ENCODE results near the gene CTNND2.

CTNND2 gene

DNA sequence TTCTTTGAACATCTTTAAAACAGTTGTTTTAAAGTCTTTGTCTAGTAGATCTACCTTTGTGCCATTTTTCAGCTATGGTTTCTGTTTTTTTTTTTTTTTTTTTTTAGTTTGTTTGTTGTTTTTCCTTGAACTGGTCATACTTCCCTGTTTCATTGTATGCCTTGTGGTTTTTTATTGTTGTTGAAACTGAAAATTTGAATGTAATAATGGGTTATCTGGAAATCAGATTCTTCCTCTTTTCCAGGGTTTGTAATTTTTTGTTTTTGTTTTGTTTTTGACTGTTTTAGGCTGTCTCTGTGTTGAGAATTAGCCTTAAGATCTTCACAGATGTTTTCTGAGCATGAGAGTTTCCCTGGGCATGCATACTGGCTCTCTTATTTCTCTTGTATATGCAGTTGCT lies 873.6 kb downstream of the CTNND2 start:
- Histone ChIP-seq H3K79me1 (replicated peaks; ENCODE audit: low read length, poor library complexity, severe bottlenecking) (no peaks in the 10 kb centered on the region), H3K4me1 (ENCODE audit: control insufficient read depth, insufficient read depth, low read depth, low read length) (no peaks in the 10 kb centered on the region), H2BK120ac (ENCODE audit: low read depth, low read length) (no peak overlapping the region)

DNA sequence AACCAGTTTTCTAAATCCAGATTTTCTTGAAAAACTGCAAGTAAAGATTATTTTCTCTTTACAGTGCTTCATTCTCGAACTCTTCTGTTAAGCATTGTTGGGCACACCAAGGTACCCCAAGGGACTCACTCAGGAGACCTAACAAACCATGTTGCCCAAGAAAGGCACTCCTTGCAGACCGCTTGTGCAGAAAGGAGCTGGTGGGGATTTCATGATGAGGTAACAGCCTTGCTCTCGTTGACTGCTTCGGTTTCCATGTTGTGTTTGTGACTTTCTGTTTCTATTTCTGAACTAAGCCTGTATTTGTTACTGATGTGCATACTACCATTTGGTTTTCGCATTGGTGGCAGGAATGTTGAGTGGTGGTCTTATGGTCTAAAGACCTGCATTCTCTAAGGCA lies 876.6 kb downstream of the CTNND2 start:
- Histone ChIP-seq H3K18ac (ENCODE audit: low read depth in 1 of 2, low read length in 2 of 2) (no peak overlapping the region), H2AFZ (ENCODE audit: low read depth, low read length) (no peak overlapping the region), H2BK120ac (ENCODE audit: low read depth, low read length) (no peak overlapping the region), H3K79me1 (replicated peaks; ENCODE audit: low read length, poor library complexity, severe bottlenecking) (no peaks in the 10 kb centered on the region), H3K27ac (ENCODE audit: low read length, poor library complexity, severe bottlenecking) (no peak overlapping the region), H2BK5ac (ENCODE audit: low read depth, low read length, poor library complexity, severe bottlenecking) (no peak overlapping the region), H3K9me3 (ENCODE audit: control insufficient read depth, low read length) (peaks cover 35% of the 10 kb centered on the region), H2AK5ac (ENCODE audit: low read length, severe bottlenecking) (no peak overlapping the region), H3K23ac (ENCODE audit: low read length in 2 of 2) (no peak overlapping the region), H4K8ac (ENCODE audit: low read length) (no peak overlapping the region), H3K4me2 (ENCODE audit: low read length, poor library complexity, severe bottlenecking) (no peak overlapping the region), H4K91ac (ENCODE audit: low read length) (no peak overlapping the region), H3K9ac (ENCODE audit: low read length) (no peak overlapping the region), H3K4me3 (ENCODE audit: insufficient read depth in 1 of 2, low read depth in 1 of 2, low read length in 2 of 2) (no peak overlapping the region), H2BK12ac (ENCODE audit: low read length in 2 of 2) (no peak overlapping the region), H3K4ac (ENCODE audit: low read depth in 1 of 2, low read length in 2 of 2) (no peak overlapping the region), H3K14ac (ENCODE audit: low read length in 2 of 2) (no peak overlapping the region), H3K36me3 (ENCODE audit: control insufficient read depth in 1 of 2, insufficient read depth in 2 of 2, low read depth in 1 of 2, low read length in 2 of 2) (no peaks in the 10 kb centered on the region), H2BK15ac (ENCODE audit: low read depth, poor library complexity, severe bottlenecking) (no peak overlapping the region), H3K27me3 (ENCODE audit: control insufficient read depth in 1 of 2, insufficient read depth in 1 of 2, low read length in 2 of 2) (no peaks in the 10 kb centered on the region), H3K4me1 (ENCODE audit: control insufficient read depth, insufficient read depth, low read depth, low read length) (no peaks in the 10 kb centered on the region)
- DNase-seq: no peak
- 73% methylated on average over 5 of the region's 5 CpGs for WGBS

More for the DNA sequence above, 873.6 kb downstream of the CTNND2 start:
- no peak for DNase-seq
- no peak overlapping the region for H2AK5ac ChIP-seq (ENCODE audit: low read length, severe bottlenecking)
- no peaks in the 10 kb centered on the region for H3K27me3 ChIP-seq (ENCODE audit: control insufficient read depth in 1 of 2, insufficient read depth in 1 of 2, low read length in 2 of 2)
- no peak overlapping the region for H3K23ac ChIP-seq (ENCODE audit: low read length in 2 of 2)
- H2BK12ac ChIP-seq (ENCODE audit: low read length in 2 of 2): no peak overlapping the region
- peaks cover 35% of the 10 kb centered on the region for H3K9me3 ChIP-seq (ENCODE audit: control insufficient read depth, low read length)
- H3K27ac ChIP-seq (ENCODE audit: low read length, poor library complexity, severe bottlenecking): no peak overlapping the region
- no peak overlapping the region for H3K14ac ChIP-seq (ENCODE audit: low read length in 2 of 2)
- H4K91ac ChIP-seq (ENCODE audit: low read length): no peak overlapping the region
- H3K18ac ChIP-seq (ENCODE audit: low read depth in 1 of 2, low read length in 2 of 2): no peak overlapping the region
- no peak overlapping the region for H4K8ac ChIP-seq (ENCODE audit: low read length)
- H2BK15ac ChIP-seq (ENCODE audit: low read depth, poor library complexity, severe bottlenecking): no peak overlapping the region
- H3K9ac ChIP-seq (ENCODE audit: low read length): no peak overlapping the region
- H3K36me3 ChIP-seq (ENCODE audit: control insufficient read depth in 1 of 2, insufficient read depth in 2 of 2, low read depth in 1 of 2, low read length in 2 of 2): no peaks in the 10 kb centered on the region
- H3K4ac ChIP-seq (ENCODE audit: low read depth in 1 of 2, low read length in 2 of 2): no peak overlapping the region
- no peak overlapping the region for H3K4me3 ChIP-seq (ENCODE audit: insufficient read depth in 1 of 2, low read depth in 1 of 2, low read length in 2 of 2)
- no peak overlapping the region for H3K4me2 ChIP-seq (ENCODE audit: low read length, poor library complexity, severe bottlenecking)
- no peak overlapping the region for H2BK5ac ChIP-seq (ENCODE audit: low read depth, low read length, poor library complexity, severe bottlenecking)
- no peak overlapping the region for H2AFZ ChIP-seq (ENCODE audit: low read depth, low read length)

DNA sequence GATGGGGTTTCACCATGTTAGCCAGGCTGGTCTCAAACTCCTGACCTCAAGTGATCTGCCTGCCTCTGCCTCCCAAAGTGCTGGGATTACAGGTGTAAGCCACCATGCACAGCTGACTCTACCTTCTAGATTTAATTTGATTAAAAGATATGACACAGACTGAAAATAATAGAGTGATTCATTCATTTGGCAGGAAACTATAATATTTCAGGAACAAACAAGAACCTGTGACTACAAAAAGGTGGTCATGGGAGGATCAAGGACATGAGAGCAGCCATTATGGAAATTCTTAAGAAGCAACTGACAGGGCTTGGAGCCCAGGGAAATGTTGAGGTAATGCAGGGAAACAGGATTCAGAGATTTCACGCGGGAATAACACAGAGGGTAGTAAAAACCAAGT lies 877.7 kb downstream of the CTNND2 start:
- DNase-seq: no peak
- no peaks in the 10 kb centered on the region for H3K36me3 ChIP-seq (ENCODE audit: control insufficient read depth in 1 of 2, insufficient read depth in 2 of 2, low read depth in 1 of 2, low read length in 2 of 2)
- peaks cover 30% of the 10 kb centered on the region for H3K9me3 ChIP-seq (ENCODE audit: control insufficient read depth, low read length)
- H4K91ac ChIP-seq (ENCODE audit: low read length): no peak overlapping the region
- no peak overlapping the region for H2BK120ac ChIP-seq (ENCODE audit: low read depth, low read length)
- H3K23ac ChIP-seq (ENCODE audit: low read length in 2 of 2): no peak overlapping the region
- H3K4me2 ChIP-seq (ENCODE audit: low read length, poor library complexity, severe bottlenecking): no peak overlapping the region
- no peak overlapping the region for H2BK15ac ChIP-seq (ENCODE audit: low read depth, poor library complexity, severe bottlenecking)
- H3K4me1 ChIP-seq (ENCODE audit: control insufficient read depth, insufficient read depth, low read depth, low read length): no peaks in the 10 kb centered on the region
- H3K27me3 ChIP-seq (ENCODE audit: control insufficient read depth in 1 of 2, insufficient read depth in 1 of 2, low read length in 2 of 2): no peaks in the 10 kb centered on the region
- H3K18ac ChIP-seq (ENCODE audit: low read depth in 1 of 2, low read length in 2 of 2): no peak overlapping the region
- no peak overlapping the region for H4K8ac ChIP-seq (ENCODE audit: low read length)
- no peak overlapping the region for H2BK5ac ChIP-seq (ENCODE audit: low read depth, low read length, poor library complexity, severe bottlenecking)
- no peak overlapping the region for H3K27ac ChIP-seq (ENCODE audit: low read length, poor library complexity, severe bottlenecking)
- H3K9ac ChIP-seq (ENCODE audit: low read length): no peak overlapping the region
- H2AFZ ChIP-seq (ENCODE audit: low read depth, low read length): no peak overlapping the region
- no peak overlapping the region for H3K14ac ChIP-seq (ENCODE audit: low read length in 2 of 2)
- no CpG with 5 or more reads among the region's 2 CpGs for WGBS
- H3K4me3 ChIP-seq (ENCODE audit: insufficient read depth in 1 of 2, low read depth in 1 of 2, low read length in 2 of 2): no peak overlapping the region
- no peak overlapping the region for H2BK12ac ChIP-seq (ENCODE audit: low read length in 2 of 2)
- H2AK5ac ChIP-seq (ENCODE audit: low read length, severe bottlenecking): no peak overlapping the region
- no peak overlapping the region for H3K4ac ChIP-seq (ENCODE audit: low read depth in 1 of 2, low read length in 2 of 2)
- H3K79me1 ChIP-seq (replicated peaks; ENCODE audit: low read length, poor library complexity, severe bottlenecking): no peaks in the 10 kb centered on the region

DNA sequence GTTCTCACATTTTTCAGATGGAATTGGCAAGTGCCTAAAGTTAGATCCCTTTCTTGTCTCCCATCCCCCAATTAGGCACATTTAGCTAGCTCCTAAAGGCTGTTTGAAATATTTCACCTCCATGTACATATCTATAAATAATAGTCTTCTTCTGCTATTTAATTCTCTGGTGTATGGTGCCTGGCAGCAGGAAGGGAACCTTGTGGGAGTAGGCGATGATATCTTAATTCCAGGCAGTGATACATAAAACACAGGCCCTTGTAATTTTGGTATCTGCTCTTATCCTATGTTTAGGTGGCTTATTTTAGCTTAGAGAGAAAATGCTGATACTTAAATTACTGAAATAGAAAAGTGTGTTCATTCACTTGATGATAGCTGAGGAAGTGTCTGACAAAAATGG lies 880.3 kb downstream of the CTNND2 start:
- no peak overlapping the region for H2AFZ ChIP-seq (ENCODE audit: low read depth, low read length)
- H4K8ac ChIP-seq (ENCODE audit: low read length): no peak overlapping the region
- H2BK12ac ChIP-seq (ENCODE audit: low read length in 2 of 2): no peak overlapping the region
- H3K18ac ChIP-seq (ENCODE audit: low read depth in 1 of 2, low read length in 2 of 2): no peak overlapping the region
- H2BK120ac ChIP-seq (ENCODE audit: low read depth, low read length): no peak overlapping the region
- no peak overlapping the region for H4K91ac ChIP-seq (ENCODE audit: low read length)
- no peak overlapping the region for H2AK5ac ChIP-seq (ENCODE audit: low read length, severe bottlenecking)
- no peak overlapping the region for H3K4me3 ChIP-seq (ENCODE audit: insufficient read depth in 1 of 2, low read depth in 1 of 2, low read length in 2 of 2)
- H3K27ac ChIP-seq (ENCODE audit: low read length, poor library complexity, severe bottlenecking): no peak overlapping the region
- no peaks in the 10 kb centered on the region for H3K79me1 ChIP-seq (replicated peaks; ENCODE audit: low read length, poor library complexity, severe bottlenecking)
- DNase-seq: no peak
- no peak overlapping the region for H2BK5ac ChIP-seq (ENCODE audit: low read depth, low read length, poor library complexity, severe bottlenecking)
- no peak overlapping the region for H2BK15ac ChIP-seq (ENCODE audit: low read depth, poor library complexity, severe bottlenecking)
- no peak overlapping the region for H3K4me2 ChIP-seq (ENCODE audit: low read length, poor library complexity, severe bottlenecking)
- no peaks in the 10 kb centered on the region for H3K4me1 ChIP-seq (ENCODE audit: control insufficient read depth, insufficient read depth, low read depth, low read length)
- no peak overlapping the region for H3K23ac ChIP-seq (ENCODE audit: low read length in 2 of 2)
- H3K27me3 ChIP-seq (ENCODE audit: control insufficient read depth in 1 of 2, insufficient read depth in 1 of 2, low read length in 2 of 2): no peaks in the 10 kb centered on the region
- no peaks in the 10 kb centered on the region for H3K36me3 ChIP-seq (ENCODE audit: control insufficient read depth in 1 of 2, insufficient read depth in 2 of 2, low read depth in 1 of 2, low read length in 2 of 2)
- WGBS: no CpG with 5 or more reads among the region's 1 CpG
- no peak overlapping the region for H3K14ac ChIP-seq (ENCODE audit: low read length in 2 of 2)
- H3K4ac ChIP-seq (ENCODE audit: low read depth in 1 of 2, low read length in 2 of 2): no peak overlapping the region
- H3K9ac ChIP-seq (ENCODE audit: low read length): no peak overlapping the region
- peaks cover 4% of the 10 kb centered on the region for H3K9me3 ChIP-seq (ENCODE audit: control insufficient read depth, low read length)
